ENCODE data around the gene LINGO3.

- TF ChIP-seq CTCF (conservative IDR thresholded peaks at IDR 0.05; ENCODE audit: low read depth in 2 of 2) (no peak), CREB1 (CRISPR knock-in tag; IDR thresholded peaks at IDR 0.05; ENCODE audit: low read depth) (no peak), EZH2 (IDR thresholded peaks at IDR 0.05; ENCODE audit: low read depth, unreplicated experiment) (no peak), ZNF462 (CRISPR knock-in tag; IDR thresholded peaks at IDR 0.05) (no peak), EZH2phosphoT487 (IDR thresholded peaks at IDR 0.05; ENCODE audit: unreplicated experiment) (no peak), ZNF331 (CRISPR knock-in tag; IDR thresholded peaks at IDR 0.05; ENCODE audit: low read depth) (no peak), REST (IDR thresholded peaks at IDR 0.05; ENCODE audit: unreplicated experiment) (no peak), JUNB (IDR thresholded peaks at IDR 0.05; ENCODE audit: unreplicated experiment) (no peak), POLR2AphosphoS5 (IDR thresholded peaks at IDR 0.05; ENCODE audit: low read depth) (no peak), ETS1 (IDR thresholded peaks at IDR 0.05) (no peak), ZNF114 (CRISPR knock-in tag; IDR thresholded peaks at IDR 0.05) (no peak), STAT1 (IDR thresholded peaks at IDR 0.05; ENCODE audit: unreplicated experiment) (no peak), NANOG (IDR thresholded peaks at IDR 0.05; ENCODE audit: borderline replicate concordance) (no peak)
These were observed 27.9 kb upstream of the LINGO3 start for GRCh38 chr19:2335848-2336247.

Data from GM23338 (cell line).